Measurements from ENCODE around the gene MICAL3.

Gene MICAL3

DNA sequence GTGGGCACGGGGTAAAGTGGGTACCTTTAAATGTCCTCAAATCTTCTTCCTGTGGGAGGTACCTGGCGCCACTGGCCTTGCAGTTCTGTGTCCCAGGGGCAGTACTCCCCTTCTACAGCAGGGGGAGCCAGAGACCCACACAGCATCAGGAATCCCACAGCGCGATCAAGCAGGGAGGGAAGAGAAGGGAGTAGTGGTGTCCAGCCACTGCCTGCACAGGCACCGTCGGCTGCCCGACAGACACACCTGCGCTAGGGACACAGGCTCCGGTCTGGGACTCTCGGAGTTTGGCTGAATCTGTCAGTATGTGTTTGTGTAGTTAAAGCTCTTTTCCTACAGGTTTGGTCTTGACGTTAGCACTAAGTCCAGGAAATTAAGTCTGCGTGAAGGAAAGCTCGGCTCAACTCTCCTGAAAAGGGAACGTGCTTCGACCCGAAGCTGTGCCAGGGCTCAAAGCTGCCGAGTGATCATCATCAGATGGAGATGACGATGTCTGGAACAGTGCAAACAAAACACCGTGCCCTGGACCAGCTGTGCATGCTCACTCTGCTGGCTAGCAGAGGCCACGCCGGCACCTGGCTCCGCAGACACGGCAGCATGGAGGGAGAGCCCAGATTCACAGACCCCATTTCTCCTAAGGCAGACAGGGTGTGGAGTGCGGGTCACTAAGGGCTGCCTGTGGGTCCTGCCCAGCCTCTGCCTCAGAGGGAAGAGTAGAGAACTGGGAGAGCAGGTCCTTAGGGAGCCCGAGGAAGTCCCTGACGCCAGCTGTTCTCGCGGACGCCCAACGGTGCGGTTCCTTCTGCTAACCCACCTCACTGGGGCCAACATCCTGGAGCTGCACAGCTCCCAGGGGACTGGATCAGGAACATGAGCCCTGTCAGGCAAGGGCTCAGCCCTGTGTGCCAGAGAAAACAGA is 194.1 kb downstream of the MICAL3 start:
- peak; percentile 88 for ATAC-seq (ENCODE audit: low read depth)
- Histone ChIP-seq H3K36me3 (ENCODE audit: low read depth) (peaks cover 40% of the 10 kb centered on the region), H3K27ac (ENCODE audit: poor library complexity, severe bottlenecking) (no peak overlapping the region), H3K4me1 (ENCODE audit: insufficient read depth, poor library complexity, severe bottlenecking) (no peaks in the 10 kb centered on the region), H3K4me3 (ENCODE audit: severe bottlenecking) (no peak overlapping the region), H3K27me3 (ENCODE audit: insufficient read depth, poor library complexity, severe bottlenecking) (no peaks in the 10 kb centered on the region), H3K9me3 (ENCODE audit: severe bottlenecking) (no peaks in the 10 kb centered on the region)
- no peak for DNase-seq (ENCODE audit: low spot score)
- TF ChIP-seq, protein P1, sequence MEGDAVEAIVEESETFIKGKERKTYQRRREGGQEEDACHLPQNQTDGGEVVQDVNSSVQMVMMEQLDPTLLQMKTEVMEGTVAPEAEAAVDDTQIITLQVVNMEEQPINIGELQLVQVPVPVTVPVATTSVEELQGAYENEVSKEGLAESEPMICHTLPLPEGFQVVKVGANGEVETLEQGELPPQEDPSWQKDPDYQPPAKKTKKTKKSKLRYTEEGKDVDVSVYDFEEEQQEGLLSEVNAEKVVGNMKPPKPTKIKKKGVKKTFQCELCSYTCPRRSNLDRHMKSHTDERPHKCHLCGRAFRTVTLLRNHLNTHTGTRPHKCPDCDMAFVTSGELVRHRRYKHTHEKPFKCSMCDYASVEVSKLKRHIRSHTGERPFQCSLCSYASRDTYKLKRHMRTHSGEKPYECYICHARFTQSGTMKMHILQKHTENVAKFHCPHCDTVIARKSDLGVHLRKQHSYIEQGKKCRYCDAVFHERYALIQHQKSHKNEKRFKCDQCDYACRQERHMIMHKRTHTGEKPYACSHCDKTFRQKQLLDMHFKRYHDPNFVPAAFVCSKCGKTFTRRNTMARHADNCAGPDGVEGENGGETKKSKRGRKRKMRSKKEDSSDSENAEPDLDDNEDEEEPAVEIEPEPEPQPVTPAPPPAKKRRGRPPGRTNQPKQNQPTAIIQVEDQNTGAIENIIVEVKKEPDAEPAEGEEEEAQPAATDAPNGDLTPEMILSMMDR (IDR thresholded peaks at IDR 0.05; ENCODE audit: poor library complexity, severe bottlenecking) = peak; percentile 96

DNA sequence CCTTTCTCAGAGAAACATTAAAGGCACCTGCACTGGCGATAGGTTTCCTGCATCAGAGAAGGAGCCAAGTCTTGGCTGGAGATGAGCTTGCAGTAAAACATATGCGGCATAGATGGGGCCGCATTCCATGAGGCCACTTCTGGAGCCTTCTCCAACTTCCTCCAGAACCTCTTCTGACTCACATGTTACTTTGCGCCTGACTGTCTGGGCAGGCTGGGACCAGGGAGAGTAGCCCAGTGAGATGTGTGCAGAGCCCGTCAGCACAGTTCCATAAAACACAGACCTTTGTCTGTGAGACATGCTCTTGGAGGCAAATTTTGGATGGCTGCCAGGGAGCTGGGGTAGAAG is 194.7 kb downstream of the MICAL3 start:
- Histone ChIP-seq H3K4me3 (ENCODE audit: severe bottlenecking) (no peak overlapping the region), H3K4me1 (ENCODE audit: insufficient read depth, poor library complexity, severe bottlenecking) (no peaks in the 10 kb centered on the region), H3K36me3 (ENCODE audit: low read depth) (peaks cover 40% of the 10 kb centered on the region), H3K27me3 (ENCODE audit: insufficient read depth, poor library complexity, severe bottlenecking) (no peaks in the 10 kb centered on the region), H3K9me3 (ENCODE audit: severe bottlenecking) (no peaks in the 10 kb centered on the region), H3K27ac (ENCODE audit: poor library complexity, severe bottlenecking) (no peak overlapping the region)
- no peak; the same call in 2 of the 3 replicates for ATAC-seq (ENCODE audit: low read depth)
- DNase-seq (ENCODE audit: low spot score) = no peak
- TF ChIP-seq, protein P1 (IDR thresholded peaks at IDR 0.05; ENCODE audit: poor library complexity, severe bottlenecking) = no peak

DNA sequence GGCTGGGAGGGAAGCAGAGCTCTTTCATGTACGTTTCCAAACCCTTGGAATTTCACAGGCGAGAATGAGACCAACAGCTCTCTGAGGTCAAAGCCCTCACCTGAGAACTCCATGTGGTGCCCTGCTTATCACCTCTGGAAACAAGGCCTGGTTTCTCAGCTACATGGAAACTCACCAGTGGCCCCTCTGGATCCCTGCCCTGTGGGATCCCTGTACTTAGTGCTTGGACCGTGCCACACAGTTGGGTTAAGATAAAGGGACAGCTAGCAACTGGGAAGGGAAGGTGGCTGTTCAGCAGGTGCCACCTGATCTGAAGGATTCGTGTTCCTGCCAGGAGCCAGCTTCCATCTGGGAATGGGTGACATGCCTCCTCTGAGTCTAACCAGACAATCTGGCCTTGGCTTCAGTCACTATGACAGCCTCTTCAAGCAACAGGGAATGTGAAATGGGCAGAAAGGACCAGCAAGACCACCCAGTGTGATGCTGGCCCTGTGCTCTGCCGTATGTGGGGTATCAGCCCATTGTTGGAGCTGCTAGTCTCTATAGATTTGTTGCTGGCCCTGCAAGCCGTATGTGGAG is 195.8 kb downstream of the MICAL3 start:
- H3K36me3 ChIP-seq (ENCODE audit: low read depth) = peaks cover 44% of the 10 kb centered on the region
- no peaks in the 10 kb centered on the region for H3K4me1 ChIP-seq (ENCODE audit: insufficient read depth, poor library complexity, severe bottlenecking)
- ATAC-seq (ENCODE audit: low read depth) (no peak), DNase-seq (ENCODE audit: low spot score) (no peak)
- TF ChIP-seq, protein P1 (IDR thresholded peaks at IDR 0.05; ENCODE audit: poor library complexity, severe bottlenecking) = no peak
- no peaks in the 10 kb centered on the region for H3K9me3 ChIP-seq (ENCODE audit: severe bottlenecking)
- H3K27me3 ChIP-seq (ENCODE audit: insufficient read depth, poor library complexity, severe bottlenecking) = no peaks in the 10 kb centered on the region
- no peak overlapping the region for H3K27ac ChIP-seq (ENCODE audit: poor library complexity, severe bottlenecking)
- no peak overlapping the region for H3K4me3 ChIP-seq (ENCODE audit: severe bottlenecking)

DNA sequence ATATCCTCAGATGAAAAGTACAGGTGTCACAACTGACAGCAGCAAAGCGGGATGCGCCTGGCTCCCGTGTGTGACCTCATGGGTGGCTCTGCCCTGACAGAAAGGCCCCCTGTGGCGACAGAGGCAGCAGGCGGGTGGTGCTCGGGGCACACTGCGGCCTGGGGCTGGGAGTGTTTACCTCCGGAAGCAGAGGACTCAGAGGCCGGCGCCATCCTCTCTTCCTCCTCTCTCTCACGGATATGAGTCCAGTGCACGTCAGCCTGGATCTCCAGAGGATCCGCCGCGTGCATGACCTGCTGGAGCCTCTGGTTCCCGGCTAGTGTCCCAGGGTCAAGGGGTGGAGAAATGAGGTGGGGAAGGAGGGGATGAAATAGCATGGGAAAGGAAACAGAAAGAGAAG is 196.9 kb downstream of the MICAL3 start:
- ATAC-seq (ENCODE audit: low read depth) = no peak
- H3K4me1 ChIP-seq (ENCODE audit: insufficient read depth, poor library complexity, severe bottlenecking) = no peaks in the 10 kb centered on the region

More for the DNA sequence above, 196.9 kb downstream of the MICAL3 start:
- Histone ChIP-seq H3K36me3 (ENCODE audit: low read depth) (peaks cover 50% of the 10 kb centered on the region), H3K9me3 (ENCODE audit: severe bottlenecking) (no peaks in the 10 kb centered on the region), H3K27ac (ENCODE audit: poor library complexity, severe bottlenecking) (no peak overlapping the region), H3K4me3 (ENCODE audit: severe bottlenecking) (no peak overlapping the region), H3K27me3 (ENCODE audit: insufficient read depth, poor library complexity, severe bottlenecking) (no peaks in the 10 kb centered on the region)
- TF ChIP-seq, protein P1 (IDR thresholded peaks at IDR 0.05; ENCODE audit: poor library complexity, severe bottlenecking) = no peak
- DNase-seq (ENCODE audit: low spot score) = no peak
